ENCODE data around the gene SPAG9.

DNA sequence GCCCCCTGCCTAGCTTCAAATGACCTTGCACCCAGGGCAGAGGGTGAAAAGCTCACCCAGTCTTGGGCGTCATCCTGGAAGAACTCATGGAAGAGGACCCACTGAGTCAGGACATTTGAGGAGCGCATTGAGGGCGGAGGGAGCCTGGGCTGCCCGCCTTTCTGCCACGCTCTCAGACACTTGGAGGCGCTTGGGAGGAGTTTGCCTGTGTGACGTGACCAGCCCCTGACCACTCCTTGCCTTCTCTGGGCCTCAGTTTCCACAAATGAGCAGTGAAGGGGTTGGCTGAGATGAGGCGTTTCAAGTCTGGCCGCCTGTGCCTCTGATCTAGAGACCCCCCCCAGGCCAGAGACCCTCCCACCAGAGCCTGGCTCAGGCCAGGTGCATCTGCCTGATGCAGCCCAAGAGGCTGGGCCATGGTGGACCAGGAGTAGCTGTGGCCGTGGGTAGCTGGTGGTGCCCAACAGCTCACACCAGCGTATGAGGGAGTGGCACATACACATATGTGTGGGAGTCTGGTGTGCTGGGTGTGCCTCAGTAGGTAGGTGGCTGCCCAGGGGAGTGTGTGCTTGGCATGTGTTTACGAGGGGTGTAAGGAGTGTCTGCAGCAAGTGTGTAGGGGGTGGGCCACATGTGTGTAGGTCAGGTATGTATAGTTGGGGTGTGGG is 174.3 kb downstream of the SPAG9 start:
- TF ChIP-seq, protein P1, sequence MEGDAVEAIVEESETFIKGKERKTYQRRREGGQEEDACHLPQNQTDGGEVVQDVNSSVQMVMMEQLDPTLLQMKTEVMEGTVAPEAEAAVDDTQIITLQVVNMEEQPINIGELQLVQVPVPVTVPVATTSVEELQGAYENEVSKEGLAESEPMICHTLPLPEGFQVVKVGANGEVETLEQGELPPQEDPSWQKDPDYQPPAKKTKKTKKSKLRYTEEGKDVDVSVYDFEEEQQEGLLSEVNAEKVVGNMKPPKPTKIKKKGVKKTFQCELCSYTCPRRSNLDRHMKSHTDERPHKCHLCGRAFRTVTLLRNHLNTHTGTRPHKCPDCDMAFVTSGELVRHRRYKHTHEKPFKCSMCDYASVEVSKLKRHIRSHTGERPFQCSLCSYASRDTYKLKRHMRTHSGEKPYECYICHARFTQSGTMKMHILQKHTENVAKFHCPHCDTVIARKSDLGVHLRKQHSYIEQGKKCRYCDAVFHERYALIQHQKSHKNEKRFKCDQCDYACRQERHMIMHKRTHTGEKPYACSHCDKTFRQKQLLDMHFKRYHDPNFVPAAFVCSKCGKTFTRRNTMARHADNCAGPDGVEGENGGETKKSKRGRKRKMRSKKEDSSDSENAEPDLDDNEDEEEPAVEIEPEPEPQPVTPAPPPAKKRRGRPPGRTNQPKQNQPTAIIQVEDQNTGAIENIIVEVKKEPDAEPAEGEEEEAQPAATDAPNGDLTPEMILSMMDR (conservative IDR thresholded peaks at IDR 0.05; ENCODE audit: low read depth, low read length), result no peak
- TF ChIP-seq EZH2 (IDR thresholded peaks at IDR 0.05; ENCODE audit: low read length, unreplicated experiment) (no peak), EZH2phosphoT487 (IDR thresholded peaks at IDR 0.05; ENCODE audit: borderline replicate concordance, low read length) (no peak)
